ENCODE data around the gene ALPI. TPM values are rescaled to one million over a fixed set of nuclear protein-coding genes. Genes with fewer than 3 reads are reported as not detected.

The ALPI gene
- total RNA-seq, 1 donor from 2014 or later = not detected

GRCh38 chr2:232419245-232420072 lies 36.5 kb upstream of the ALPI start:
- H3K9me3 Mint-ChIP-seq = peaks cover 20% of the 10 kb centered on the region
- peaks cover 5% of the 10 kb centered on the region for H3K9me3 ChIP-seq (ENCODE audit: low read depth)
- peak overlapping the region; percentile 52 for H3K4me3 ChIP-seq
- peak overlapping the region; percentile 89 for H3K4me2 ChIP-seq
- TF ChIP-seq, protein P1, sequence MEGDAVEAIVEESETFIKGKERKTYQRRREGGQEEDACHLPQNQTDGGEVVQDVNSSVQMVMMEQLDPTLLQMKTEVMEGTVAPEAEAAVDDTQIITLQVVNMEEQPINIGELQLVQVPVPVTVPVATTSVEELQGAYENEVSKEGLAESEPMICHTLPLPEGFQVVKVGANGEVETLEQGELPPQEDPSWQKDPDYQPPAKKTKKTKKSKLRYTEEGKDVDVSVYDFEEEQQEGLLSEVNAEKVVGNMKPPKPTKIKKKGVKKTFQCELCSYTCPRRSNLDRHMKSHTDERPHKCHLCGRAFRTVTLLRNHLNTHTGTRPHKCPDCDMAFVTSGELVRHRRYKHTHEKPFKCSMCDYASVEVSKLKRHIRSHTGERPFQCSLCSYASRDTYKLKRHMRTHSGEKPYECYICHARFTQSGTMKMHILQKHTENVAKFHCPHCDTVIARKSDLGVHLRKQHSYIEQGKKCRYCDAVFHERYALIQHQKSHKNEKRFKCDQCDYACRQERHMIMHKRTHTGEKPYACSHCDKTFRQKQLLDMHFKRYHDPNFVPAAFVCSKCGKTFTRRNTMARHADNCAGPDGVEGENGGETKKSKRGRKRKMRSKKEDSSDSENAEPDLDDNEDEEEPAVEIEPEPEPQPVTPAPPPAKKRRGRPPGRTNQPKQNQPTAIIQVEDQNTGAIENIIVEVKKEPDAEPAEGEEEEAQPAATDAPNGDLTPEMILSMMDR (IDR thresholded peaks at IDR 0.05) = no peak
- TF ChIP-seq EZH2phosphoT487 (IDR thresholded peaks at IDR 0.05) = peak; percentile 92
- peak; percentile 99 for TF ChIP-seq EZH2 (IDR thresholded peaks at IDR 0.05)
- H3K9ac ChIP-seq = no peak overlapping the region
- H3K4me1 ChIP-seq = peaks cover 9% of the 10 kb centered on the region
- H3K27me3 ChIP-seq = peaks cover 80% of the 10 kb centered on the region
- H3K4me1 Mint-ChIP-seq = peaks cover 14% of the 10 kb centered on the region
- peaks cover 7% of the 10 kb centered on the region for H3K36me3 Mint-ChIP-seq
- peaks cover 13% of the 10 kb centered on the region for H3F3A ChIP-seq (ENCODE audit: low read depth)
- H3K27ac ChIP-seq = no peak overlapping the region
- DNase-seq (ENCODE audit: low spot score) = peak; percentile 62
- peak overlapping the region; percentile 80 for H2AFZ ChIP-seq (replicated peaks)
- peaks cover 8% of the 10 kb centered on the region for H4K20me1 ChIP-seq (ENCODE audit: low read depth)
- H3K79me2 ChIP-seq (ENCODE audit: low read depth) = no peaks in the 10 kb centered on the region
- peaks cover 71% of the 10 kb centered on the region for H3K27me3 Mint-ChIP-seq (ENCODE audit: insufficient read depth, low read depth)
- H3K27ac Mint-ChIP-seq = no peak overlapping the region
- H3K4me3 Mint-ChIP-seq = no peak overlapping the region
- H3K36me3 ChIP-seq = no peaks in the 10 kb centered on the region

DNA sequence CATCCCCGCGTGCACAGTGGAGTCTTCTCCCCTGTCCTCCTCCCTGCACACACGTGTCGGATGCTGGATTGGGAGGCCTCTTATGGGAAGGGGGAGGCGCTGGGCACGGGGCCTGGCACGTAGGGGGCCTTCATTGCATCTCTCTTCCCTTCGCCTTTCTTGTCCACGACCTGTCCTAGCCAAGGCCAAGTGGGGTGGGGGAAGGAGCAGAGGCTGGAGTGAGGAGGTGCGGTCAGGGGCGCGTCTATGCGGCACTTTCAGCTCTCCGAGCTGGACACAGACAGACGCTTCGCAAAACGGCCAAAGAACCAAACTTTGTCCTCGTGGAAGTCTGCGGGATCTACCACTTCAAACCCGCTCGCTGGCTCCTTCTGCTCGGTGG lies 35.9 kb upstream of the ALPI start:
- H3K9me3 Mint-ChIP-seq = peaks cover 20% of the 10 kb centered on the region
- no peak for DNase-seq (ENCODE audit: low spot score)
- Histone ChIP-seq H3K9ac (no peak overlapping the region), H2AFZ (replicated peaks) (peak overlapping the region; percentile 75), H3K4me2 (peak overlapping the region; percentile 89), H3K4me1 (peaks cover 9% of the 10 kb centered on the region), H4K20me1 (ENCODE audit: low read depth) (peaks cover 8% of the 10 kb centered on the region), H3F3A (ENCODE audit: low read depth) (peaks cover 13% of the 10 kb centered on the region), H3K36me3 (no peaks in the 10 kb centered on the region), H3K27ac (no peak overlapping the region), H3K27me3 (peaks cover 86% of the 10 kb centered on the region), H3K4me3 (peak overlapping the region; percentile 52), H3K79me2 (ENCODE audit: low read depth) (no peaks in the 10 kb centered on the region), H3K9me3 (ENCODE audit: low read depth) (peaks cover 5% of the 10 kb centered on the region)
- H3K4me3 Mint-ChIP-seq = peak overlapping the region; percentile 75
- peaks cover 7% of the 10 kb centered on the region for H3K36me3 Mint-ChIP-seq
- TF ChIP-seq EZH2 (IDR thresholded peaks at IDR 0.05) (peak; percentile 63), EZH2phosphoT487 (IDR thresholded peaks at IDR 0.05) (peak; percentile 90)
- TF ChIP-seq, protein P1 (IDR thresholded peaks at IDR 0.05) = no peak
- peaks cover 14% of the 10 kb centered on the region for H3K4me1 Mint-ChIP-seq
- peaks cover 74% of the 10 kb centered on the region for H3K27me3 Mint-ChIP-seq (ENCODE audit: insufficient read depth, low read depth)
- no peak overlapping the region for H3K27ac Mint-ChIP-seq

- Histone ChIP-seq H3K79me2 (ENCODE audit: low read depth) (no peaks in the 10 kb centered on the region), H3K9ac (no peak overlapping the region), H3K4me3 (peak overlapping the region; percentile 52), H2AFZ (replicated peaks) (peak overlapping the region; percentile 75), H3K9me3 (ENCODE audit: low read depth) (peaks cover 5% of the 10 kb centered on the region), H4K20me1 (ENCODE audit: low read depth) (peaks cover 8% of the 10 kb centered on the region), H3K4me1 (peaks cover 9% of the 10 kb centered on the region), H3K27ac (no peak overlapping the region), H3K36me3 (no peaks in the 10 kb centered on the region), H3K27me3 (peaks cover 91% of the 10 kb centered on the region), H3K4me2 (peak overlapping the region; percentile 89), H3F3A (ENCODE audit: low read depth) (peaks cover 13% of the 10 kb centered on the region)
- H3K36me3 Mint-ChIP-seq = peaks cover 7% of the 10 kb centered on the region
- peak; percentile 85 for DNase-seq (ENCODE audit: low spot score)
- H3K27me3 Mint-ChIP-seq (ENCODE audit: insufficient read depth, low read depth) = peaks cover 73% of the 10 kb centered on the region
- peak overlapping the region; percentile 75 for H3K4me3 Mint-ChIP-seq
- H3K27ac Mint-ChIP-seq = no peak overlapping the region
- peaks cover 14% of the 10 kb centered on the region for H3K4me1 Mint-ChIP-seq
- TF ChIP-seq EZH2 (IDR thresholded peaks at IDR 0.05) (peak; percentile 83), EZH2phosphoT487 (IDR thresholded peaks at IDR 0.05) (peak; percentile 88)
- TF ChIP-seq, protein P1 (IDR thresholded peaks at IDR 0.05) = no peak
- H3K9me3 Mint-ChIP-seq = peaks cover 20% of the 10 kb centered on the region
Measured at GRCh38 chr2:232420463-232421188, 35.3 kb upstream of the ALPI start.
